BLaER1 treated with 17β-estradiol and CSF1 and Interleukin-3, amounts not matched to agents 10 nM and 100 nM (cell line): ENCODE data around the gene TMEM175.
A peak's percentile ranks its signal among the peaks of the same experiment; 100 is the strongest.

Source experiments
- H3K27ac ChIP-seq, 11 experiments: shearing (Covaris generic); formaldehyde crosslinking; 2 replicates each; pipeline ENCODE4 v1.8.1; 2022
- H3K27me3 ChIP-seq, 11 experiments: shearing (Covaris generic); formaldehyde crosslinking; 2 replicates each; pipeline ENCODE4 v1.8.1; 2022
- H3K36me3 ChIP-seq, 11 experiments: shearing (Covaris generic); formaldehyde crosslinking; 2 replicates each; pipeline ENCODE4 v1.8.1; 2022
- H3K4me1 ChIP-seq, 10 experiments: shearing (Covaris generic); formaldehyde crosslinking; 2 replicates each; pipeline ENCODE4 v1.8.1; 2022
- H3K4me2 ChIP-seq, 11 experiments: shearing (Covaris generic); formaldehyde crosslinking; 2 replicates each; pipeline ENCODE4 v1.8.1; 2022
- H3K4me3 ChIP-seq, 10 experiments: shearing (Covaris generic); formaldehyde crosslinking; 2 replicates each; pipeline ENCODE4 v1.8.1; 2022
- H3K9ac ChIP-seq, 11 experiments: shearing (Covaris generic); formaldehyde crosslinking; 2 replicates each; pipeline ENCODE4 v1.8.1; 2022
- H3K9me3 ChIP-seq, 11 experiments: shearing (Covaris generic); formaldehyde crosslinking; replicated peaks in 1 of 11; 2 replicates each; pipeline ENCODE4 v1.8.1; 2022
- H4K20me1 ChIP-seq, 11 experiments: shearing (Covaris generic); formaldehyde crosslinking; 2 replicates each; pipeline ENCODE4 v1.8.1; 2022
- Cebpa-rat ChIP-seq, 11 experiments: shearing (Covaris generic); IDR thresholded peaks; 2 replicates each; pipeline ENCODE4 v1.8.1; 2022

Gene TMEM175

GRCh38 chr4:986879-987623, 54.8 kb downstream of the TMEM175 start, which contains the start of gene IDUA:
Gene IDUA, plus strand, starts transcription at chr4:987044. Its CDS starts 41 bp downstream, at chr4:987085.
- peak within 1 kb of the TSS; percentile 73 to 98 (median 95) for H3K4me2 ChIP-seq
- no peaks in the 10 kb centered on the region for H3K27me3 ChIP-seq
- TF ChIP-seq Cebpa-rat (IDR thresholded peaks at IDR 0.05) = no peak
- H3K9me3 ChIP-seq = no peaks in the 10 kb centered on the region
- H3K9ac ChIP-seq = peak within 1 kb of the TSS; percentile 75 to 86 (median 80)
- H3K27ac ChIP-seq = peak within 1 kb of the TSS; percentile 45 to 79 (median 74); a peak in 21 of 22 replicates
- peaks cover 28 to 45% (median 40%) of the 10 kb centered on the region in 10 experiments for H3K4me1 ChIP-seq
- H4K20me1 ChIP-seq = peaks cover 0 to 54% (median 47%) of the 10 kb centered on the region in 11 experiments; a peak in 17 of 22 replicates
- H3K36me3 ChIP-seq = peaks cover 0 to 31% (median 25%) of the 10 kb centered on the region in 11 experiments; a peak in 17 of 22 replicates
- H3K4me3 ChIP-seq = peak within 1 kb of the TSS; percentile 68 to 85 (median 72)

DNA sequence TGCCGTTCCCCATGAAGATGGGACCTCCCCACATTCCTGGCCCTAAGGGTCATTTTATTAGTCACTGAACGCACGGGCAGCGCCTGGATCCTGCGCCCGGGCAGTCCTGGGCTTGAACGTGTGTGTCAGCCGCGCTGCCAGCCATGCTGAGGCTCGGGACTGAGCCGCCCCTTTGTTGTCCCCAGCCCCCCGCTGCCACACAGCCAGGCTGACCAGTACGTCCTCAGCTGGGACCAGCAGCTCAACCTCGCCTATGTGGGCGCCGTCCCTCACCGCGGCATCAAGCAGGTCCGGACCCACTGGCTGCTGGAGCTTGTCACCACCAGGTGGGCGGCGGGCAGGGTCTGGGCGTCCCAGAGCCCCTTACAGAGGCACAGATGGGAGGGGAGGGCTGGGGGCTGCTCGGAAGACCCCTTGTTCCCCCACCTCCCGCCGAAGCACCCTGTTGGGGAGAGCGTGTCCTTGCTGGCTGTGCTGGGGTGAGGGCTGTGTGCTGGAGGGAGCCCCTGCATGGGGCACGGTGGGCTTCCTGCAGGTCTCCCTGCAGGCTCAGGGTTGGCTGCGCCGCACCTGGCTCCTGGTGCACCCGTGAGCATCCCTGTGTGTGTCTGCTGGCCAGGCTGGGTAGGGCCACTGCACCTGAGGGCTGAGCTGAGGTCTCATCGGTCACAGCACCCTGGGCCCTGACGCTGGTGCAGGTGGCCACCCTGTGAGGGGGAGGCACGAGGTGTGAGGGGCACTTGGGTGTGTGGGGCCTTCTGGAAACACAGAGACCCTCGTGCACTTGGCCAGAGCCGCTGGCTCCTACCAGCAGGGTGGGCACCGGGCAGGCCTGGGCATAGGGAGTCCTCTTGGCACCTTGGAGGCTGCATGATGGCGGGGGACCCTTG, 55.6 kb downstream of the TMEM175 start:
- Histone ChIP-seq H3K27me3 (no peaks in the 10 kb centered on the region), H3K9ac (peak overlapping the region; percentile 75 to 86 (median 80)), H3K27ac (peak overlapping the region in 8 of 11 experiments; percentile 45 to 79 (median 76); a peak in 10 of 22 replicates), H3K4me2 (peak overlapping the region; percentile 73 to 98 (median 95)), H3K9me3 (no peaks in the 10 kb centered on the region), H3K4me3 (peak overlapping the region; percentile 68 to 85 (median 72)), H3K36me3 (peaks cover 0 to 31% (median 25%) of the 10 kb centered on the region in 11 experiments; a peak in 17 of 22 replicates), H3K4me1 (peaks cover 28 to 48% (median 41%) of the 10 kb centered on the region in 10 experiments), H4K20me1 (peaks cover 0 to 59% (median 52%) of the 10 kb centered on the region in 11 experiments; a peak in 17 of 22 replicates)
- TF ChIP-seq Cebpa-rat (IDR thresholded peaks at IDR 0.05) = no peak

GRCh38 chr4:988726-989721, 56.8 kb downstream of the TMEM175 start:
- no peaks in the 10 kb centered on the region for H3K27me3 ChIP-seq
- H3K4me2 ChIP-seq = peak overlapping the region; percentile 73 to 98 (median 95); a peak in 20 of 22 replicates
- H3K9me3 ChIP-seq = no peaks in the 10 kb centered on the region
- peaks cover 0 to 69% (median 63%) of the 10 kb centered on the region in 11 experiments; a peak in 17 of 22 replicates for H4K20me1 ChIP-seq
- peaks cover 0 to 31% (median 25%) of the 10 kb centered on the region in 11 experiments; a peak in 17 of 22 replicates for H3K36me3 ChIP-seq
- H3K27ac ChIP-seq = no peak overlapping the region
- H3K4me3 ChIP-seq = no peak overlapping the region
- H3K9ac ChIP-seq = peak overlapping the region in 4 of 11 experiments; percentile 6 to 52 (median 30); a peak in 4 of 22 replicates
- H3K4me1 ChIP-seq = peaks cover 28 to 48% (median 41%) of the 10 kb centered on the region in 10 experiments
- TF ChIP-seq Cebpa-rat (IDR thresholded peaks at IDR 0.05) = no peak

- Histone ChIP-seq H3K9ac (no peak overlapping the region), H3K4me2 (no peak overlapping the region), H3K4me3 (no peak overlapping the region), H3K27ac (no peak overlapping the region), H3K27me3 (peaks cover 0 to 4% (median 0%) of the 10 kb centered on the region in 11 experiments; a peak in 8 of 22 replicates), H4K20me1 (peaks cover 0 to 75% (median 67%) of the 10 kb centered on the region in 11 experiments; a peak in 17 of 22 replicates), H3K36me3 (peaks cover 0 to 31% (median 25%) of the 10 kb centered on the region in 11 experiments; a peak in 17 of 22 replicates), H3K4me1 (peaks cover 26 to 46% (median 38%) of the 10 kb centered on the region in 10 experiments), H3K9me3 (no peaks in the 10 kb centered on the region)
- no peak for TF ChIP-seq Cebpa-rat (IDR thresholded peaks at IDR 0.05)
Measured at GRCh38 chr4:989722-990471, 57.6 kb downstream of the TMEM175 start.

DNA sequence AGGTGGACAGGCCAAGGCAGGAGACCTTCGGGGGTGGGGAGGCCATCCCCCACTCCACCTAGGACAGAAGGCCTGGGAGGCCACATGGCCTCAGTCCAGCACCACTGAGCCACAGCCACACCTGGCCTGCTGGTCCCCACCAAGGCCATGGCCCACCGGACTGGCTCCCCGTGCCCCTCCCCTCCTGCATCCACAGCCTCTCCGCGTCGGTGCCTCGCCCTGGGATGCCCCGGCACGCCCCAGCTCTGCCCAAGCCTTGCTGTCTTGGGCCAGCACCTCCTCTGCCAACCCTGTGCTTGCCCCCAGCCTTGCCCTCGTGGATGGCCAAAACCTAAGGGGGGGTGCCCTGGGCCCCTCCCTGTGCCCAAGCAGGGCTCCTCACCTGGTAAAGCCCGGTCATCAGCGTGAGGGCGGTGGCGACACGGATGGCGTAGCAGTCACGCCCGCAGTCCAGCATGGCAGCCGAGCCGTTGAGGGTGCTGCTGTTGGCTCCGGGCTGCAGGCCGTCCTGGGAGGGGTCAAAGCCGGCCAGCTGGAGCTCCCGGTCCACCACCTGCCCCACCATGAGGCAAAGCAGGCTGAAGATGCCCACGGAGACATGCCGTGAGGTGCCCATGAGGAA, 58.6 kb downstream of the TMEM175 start:
- no peak overlapping the region for H3K27ac ChIP-seq
- H3K4me3 ChIP-seq = no peak overlapping the region
- H3K27me3 ChIP-seq = peaks cover 7 to 14% (median 8%) of the 10 kb centered on the region in 11 experiments
- no peak overlapping the region for H3K4me2 ChIP-seq
- no peak overlapping the region for H3K9ac ChIP-seq
- no peak for TF ChIP-seq Cebpa-rat (IDR thresholded peaks at IDR 0.05)
- peaks cover 17 to 36% (median 29%) of the 10 kb centered on the region in 10 experiments for H3K4me1 ChIP-seq
- H4K20me1 ChIP-seq = peaks cover 3 to 85% (median 76%) of the 10 kb centered on the region in 11 experiments; a peak in 20 of 22 replicates
- no peaks in the 10 kb centered on the region for H3K9me3 ChIP-seq
- peaks cover 0 to 31% (median 25%) of the 10 kb centered on the region in 11 experiments; a peak in 17 of 22 replicates for H3K36me3 ChIP-seq

DNA sequence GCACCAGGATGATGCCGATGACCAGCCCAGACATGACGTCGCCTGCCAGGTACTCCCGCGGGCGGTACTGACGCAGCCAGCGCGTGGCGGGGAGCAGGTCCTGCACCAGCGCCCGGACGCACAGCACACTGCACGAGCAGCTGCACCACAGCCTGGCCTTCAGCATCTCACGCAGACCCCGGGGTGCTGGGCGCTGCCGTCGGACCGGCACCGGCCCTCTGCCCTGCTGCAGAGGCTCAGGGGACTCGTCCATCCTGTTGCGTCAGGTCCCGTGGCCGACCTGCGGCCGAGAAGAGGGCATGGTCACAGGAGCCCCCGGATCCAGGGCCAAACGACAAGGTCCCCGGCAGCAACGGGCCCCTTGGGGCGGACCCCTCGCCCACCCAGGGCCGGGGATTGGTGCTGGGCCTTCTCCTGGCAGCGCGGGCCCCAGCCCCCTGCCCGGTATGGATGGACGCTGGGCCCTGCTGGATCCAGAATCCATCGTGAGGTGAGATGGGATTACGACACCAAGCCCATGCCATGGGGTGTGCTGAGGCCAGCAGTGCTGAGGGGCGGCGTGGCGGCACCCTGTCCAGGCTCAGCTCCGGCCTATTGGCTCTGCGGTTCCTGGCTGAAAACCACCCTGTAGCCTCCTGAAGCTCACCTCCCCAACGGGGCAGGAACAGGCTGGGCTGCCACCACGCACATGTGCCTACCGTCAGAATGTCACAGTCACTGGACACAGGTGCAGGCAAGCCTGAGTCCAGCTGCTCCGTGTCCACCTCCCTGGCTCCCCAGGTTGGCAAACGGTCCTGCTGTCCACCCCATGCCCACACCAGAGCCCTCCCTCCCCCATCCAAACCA, 59.4 kb downstream of the TMEM175 start:
- H3K4me2 ChIP-seq = no peak overlapping the region

More for the DNA sequence above, 59.4 kb downstream of the TMEM175 start:
- H3K36me3 ChIP-seq = peaks cover 0 to 31% (median 25%) of the 10 kb centered on the region in 11 experiments; a peak in 17 of 22 replicates
- H3K9ac ChIP-seq = 0 out of 22 replicates have a peak overlapping the region, but pooled peaks of 1 of the 11 experiments have one; percentile 31
- H3K27ac ChIP-seq = no peak overlapping the region
- H3K27me3 ChIP-seq = peaks cover 16 to 22% (median 17%) of the 10 kb centered on the region in 11 experiments
- H3K4me3 ChIP-seq = no peak overlapping the region
- H3K9me3 ChIP-seq = no peaks in the 10 kb centered on the region
- peaks cover 11 to 28% (median 21%) of the 10 kb centered on the region in 10 experiments; a peak in 19 of 20 replicates for H3K4me1 ChIP-seq
- peaks cover 11 to 93% (median 85%) of the 10 kb centered on the region in 11 experiments; a peak in 21 of 22 replicates for H4K20me1 ChIP-seq
- TF ChIP-seq Cebpa-rat (IDR thresholded peaks at IDR 0.05) = no peak
